ENCODE results near the gene PEX11A.

Gene PEX11A

GRCh38 chr15:89714775-89715174 is 24.2 kb upstream of the PEX11A start:
- Histone ChIP-seq H3K9me2 (ENCODE audit: low read depth, low read length) (no peaks in the 10 kb centered on the region), H4K20me1 (ENCODE audit: insufficient read depth, low read length) (no peaks in the 10 kb centered on the region), H3K4me3 (ENCODE audit: low read depth, low read length, poor library complexity, severe bottlenecking) (no peak overlapping the region), H3K79me2 (ENCODE audit: insufficient read depth, low read length) (no peaks in the 10 kb centered on the region), H3K9me3 (ENCODE audit: low read length) (no peaks in the 10 kb centered on the region), H3K36me3 (ENCODE audit: insufficient read depth, low read length) (no peaks in the 10 kb centered on the region), H3K4me2 (ENCODE audit: low read length) (no peak overlapping the region), H2AFZ (ENCODE audit: low read length) (no peak overlapping the region), H3F3A (ENCODE audit: insufficient read depth, low read length) (no peaks in the 10 kb centered on the region), H3K4me1 (ENCODE audit: insufficient read depth, low read length, severe bottlenecking) (no peaks in the 10 kb centered on the region), H3K27me3 (ENCODE audit: insufficient read depth, low read length) (no peaks in the 10 kb centered on the region), H3K9ac (ENCODE audit: low read length) (no peak overlapping the region), H3K27ac (ENCODE audit: low read depth, low read length, poor library complexity, severe bottlenecking) (no peak overlapping the region)
- TF ChIP-seq EZH2 (IDR thresholded peaks at IDR 0.05; ENCODE audit: borderline replicate concordance, low read length) (no peak), CTCF (IDR thresholded peaks at IDR 0.05; ENCODE audit: low read length) (no peak)

- Histone ChIP-seq H3K9ac (ENCODE audit: low read length) (no peak overlapping the region), H3K79me2 (ENCODE audit: insufficient read depth, low read length) (no peaks in the 10 kb centered on the region), H3K36me3 (ENCODE audit: insufficient read depth, low read length) (no peaks in the 10 kb centered on the region), H2AFZ (ENCODE audit: low read length) (no peak overlapping the region), H3K4me3 (ENCODE audit: low read depth, low read length, poor library complexity, severe bottlenecking) (no peak overlapping the region), H3K9me3 (ENCODE audit: low read length) (no peaks in the 10 kb centered on the region), H3F3A (ENCODE audit: insufficient read depth, low read length) (no peaks in the 10 kb centered on the region), H3K27me3 (ENCODE audit: insufficient read depth, low read length) (no peaks in the 10 kb centered on the region), H4K20me1 (ENCODE audit: insufficient read depth, low read length) (no peaks in the 10 kb centered on the region), H3K4me2 (ENCODE audit: low read length) (no peak overlapping the region), H3K27ac (ENCODE audit: low read depth, low read length, poor library complexity, severe bottlenecking) (no peak overlapping the region), H3K9me2 (ENCODE audit: low read depth, low read length) (no peaks in the 10 kb centered on the region), H3K4me1 (ENCODE audit: insufficient read depth, low read length, severe bottlenecking) (no peaks in the 10 kb centered on the region)
- no peak for TF ChIP-seq EZH2 (IDR thresholded peaks at IDR 0.05; ENCODE audit: borderline replicate concordance, low read length)
- TF ChIP-seq CTCF (IDR thresholded peaks at IDR 0.05; ENCODE audit: low read length) = no peak
Measured at GRCh38 chr15:89707577-89707976, 17.0 kb upstream of the PEX11A start.

- H3K9me3 ChIP-seq (ENCODE audit: low read length) = no peaks in the 10 kb centered on the region
- no peak overlapping the region for H3K27ac ChIP-seq (ENCODE audit: low read depth, low read length, poor library complexity, severe bottlenecking)
- H2AFZ ChIP-seq (ENCODE audit: low read length) = no peak overlapping the region
- no peaks in the 10 kb centered on the region for H4K20me1 ChIP-seq (ENCODE audit: insufficient read depth, low read length)
- H3K4me2 ChIP-seq (ENCODE audit: low read length) = no peak overlapping the region
- H3K9me2 ChIP-seq (ENCODE audit: low read depth, low read length) = no peaks in the 10 kb centered on the region
- H3K4me1 ChIP-seq (ENCODE audit: insufficient read depth, low read length, severe bottlenecking) = no peaks in the 10 kb centered on the region
- TF ChIP-seq CTCF (IDR thresholded peaks at IDR 0.05; ENCODE audit: low read length) (no peak), EZH2 (IDR thresholded peaks at IDR 0.05; ENCODE audit: borderline replicate concordance, low read length) (no peak)
- H3K4me3 ChIP-seq (ENCODE audit: low read depth, low read length, poor library complexity, severe bottlenecking) = no peak overlapping the region
- H3K9ac ChIP-seq (ENCODE audit: low read length) = no peak overlapping the region
- H3K79me2 ChIP-seq (ENCODE audit: insufficient read depth, low read length) = no peaks in the 10 kb centered on the region
- H3K36me3 ChIP-seq (ENCODE audit: insufficient read depth, low read length) = no peaks in the 10 kb centered on the region
- no peaks in the 10 kb centered on the region for H3F3A ChIP-seq (ENCODE audit: insufficient read depth, low read length)
- peaks cover 3% of the 10 kb centered on the region; the same call in 1 of the 2 replicates for H3K27me3 ChIP-seq (ENCODE audit: insufficient read depth, low read length)
Measured at GRCh38 chr15:89704411-89704810, 13.9 kb upstream of the PEX11A start.

All from OCI-LY1 (cell line).